NOMO-1 treated with DMSO at 0.1 percent for 48 hours (cell line): ENCODE results near the gene ZNF518B.
A peak's percentile ranks its signal among the peaks of the same experiment; 100 is the strongest.
"Not testable (repeated sequence)": the region's sequence is repeated elsewhere in the genome, so short reads cannot be mapped to it uniquely, and the experiment has no call there.

Experiments used
- DNase-seq: peaks from one replicate; lab custom pipeline; 2025; ENCODE audit not compliant: unreplicated experiment; lab: John Stamatoyannopoulos, UW

The ZNF518B gene

GRCh38 chr4:10459305-10459704 is 2.1 kb upstream of the ZNF518B start:
- no peak for DNase-seq

- no peak for DNase-seq
Observed at GRCh38 chr4:10458177-10458576, 951 bp upstream of the ZNF518B start.

- DNase-seq, result peak; percentile 20
Observed at GRCh38 chr4:10456595-10457254, 501 bp downstream of the ZNF518B start.

GRCh38 chr4:10456260-10456594 is 999 bp downstream of the ZNF518B start:
- no peak for DNase-seq

- DNase-seq, result no peak
Observed at GRCh38 chr4:10455133-10455532, 2.1 kb downstream of the ZNF518B start.

GRCh38 chr4:10454726-10455125 is 2.5 kb downstream of the ZNF518B start:
- DNase-seq, result no peak

- no peak for DNase-seq
Observed at GRCh38 chr4:10454121-10454520, 3.1 kb downstream of the ZNF518B start.

- DNase-seq, result no peak
Observed at GRCh38 chr4:10448991-10449390, 8.2 kb downstream of the ZNF518B start.

GRCh38 chr4:10442976-10443375 is 14.2 kb downstream of the ZNF518B start:
- DNase-seq, result no peak

GRCh38 chr4:10441512-10441911 is 15.7 kb downstream of the ZNF518B start:
- DNase-seq, result no peak

GRCh38 chr4:10438924-10439323 is 18.3 kb downstream of the ZNF518B start:
- DNase-seq, result no peak

- DNase-seq, result no peak
Observed at GRCh38 chr4:10437735-10438134, 19.5 kb downstream of the ZNF518B start.

GRCh38 chr4:10427680-10428079 is 29.5 kb downstream of the ZNF518B start:
- DNase-seq, result not testable (repeated sequence)

- DNase-seq, result no peak
Observed at GRCh38 chr4:10421344-10422055, 35.7 kb downstream of the ZNF518B start.

GRCh38 chr4:10417740-10418139 is 39.5 kb downstream of the ZNF518B start:
- no peak for DNase-seq

GRCh38 chr4:10416441-10416840 is 40.8 kb downstream of the ZNF518B start:
- DNase-seq, result no peak

- DNase-seq, result peak; percentile 34
Observed at GRCh38 chr4:10413177-10413576, 44.0 kb downstream of the ZNF518B start.

GRCh38 chr4:10405672-10406071 is 51.6 kb downstream of the ZNF518B start:
- no peak for DNase-seq

GRCh38 chr4:10403633-10404445 is 53.4 kb downstream of the ZNF518B start:
- DNase-seq, result peak; percentile 31

GRCh38 chr4:10395971-10396580 is 61.1 kb downstream of the ZNF518B start:
- no peak for DNase-seq
